Stimulated activated CD8-positive, alpha-beta memory T cell treated with anti-CD3 and anti-CD28 coated beads, Interleukin-12 subunit alpha, Interleukin-12 subunit beta, amount 100 ng/mL, for 4 hours (primary cell): ENCODE data around the gene LETMD1.
"Not testable (repeated sequence)": the region's sequence is repeated elsewhere in the genome, so short reads cannot be mapped to it uniquely, and the experiment has no call there.

Experiments used
- DNase-seq: peaks from one replicate; pipeline ENCODE4 v3.0.0-alpha.2; 2020; ENCODE audit warnings: low read depth

Gene LETMD1

DNA sequence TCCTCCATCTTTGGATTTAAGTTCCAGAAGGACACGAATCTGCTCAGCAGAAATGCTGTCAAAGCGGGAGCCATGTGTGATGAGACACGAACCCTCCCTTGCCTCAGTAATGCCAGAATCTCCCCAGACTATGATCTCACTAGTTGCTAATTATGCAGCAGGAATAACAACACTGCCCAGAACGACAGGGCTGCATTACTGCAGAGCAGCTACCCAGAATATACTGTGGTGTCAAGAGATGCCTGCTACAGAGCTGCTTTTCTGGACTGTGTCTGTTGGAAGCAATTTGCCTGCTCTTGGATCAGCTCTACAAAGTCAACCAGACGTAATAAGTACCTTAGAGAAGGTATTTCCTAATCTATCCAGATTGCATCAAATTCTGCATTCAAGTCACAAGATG lies 29.8 kb downstream of the LETMD1 start:
- DNase-seq, result no peak

- DNase-seq, result not testable (repeated sequence)
Measured at GRCh38 chr12:51078346-51078745, 30.2 kb downstream of the LETMD1 start.

- DNase-seq, result not testable (repeated sequence)
Measured at GRCh38 chr12:51078866-51079265, 30.7 kb downstream of the LETMD1 start.

- DNase-seq, result no peak
Measured at GRCh38 chr12:51080136-51080535, 32.0 kb downstream of the LETMD1 start.

DNA sequence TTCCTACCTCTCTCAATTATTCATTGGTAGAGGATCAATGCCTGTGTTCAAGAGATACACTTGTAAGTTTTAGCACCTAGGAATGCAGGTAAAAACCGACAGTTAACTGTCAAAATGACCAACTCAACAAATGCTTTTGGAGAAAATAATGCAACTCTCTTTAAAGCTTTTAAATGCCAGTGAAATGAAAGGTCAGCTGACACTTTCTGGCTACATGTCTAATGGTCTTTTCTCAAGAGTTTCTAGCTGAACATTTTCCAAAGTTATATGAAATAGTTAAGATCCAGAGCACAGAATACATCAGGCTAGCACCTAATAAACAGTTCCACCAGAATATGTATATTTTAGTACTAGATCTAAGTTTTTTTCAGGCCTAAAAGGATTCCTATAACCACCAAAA lies 33.3 kb downstream of the LETMD1 start:
- DNase-seq, result no peak

DNA sequence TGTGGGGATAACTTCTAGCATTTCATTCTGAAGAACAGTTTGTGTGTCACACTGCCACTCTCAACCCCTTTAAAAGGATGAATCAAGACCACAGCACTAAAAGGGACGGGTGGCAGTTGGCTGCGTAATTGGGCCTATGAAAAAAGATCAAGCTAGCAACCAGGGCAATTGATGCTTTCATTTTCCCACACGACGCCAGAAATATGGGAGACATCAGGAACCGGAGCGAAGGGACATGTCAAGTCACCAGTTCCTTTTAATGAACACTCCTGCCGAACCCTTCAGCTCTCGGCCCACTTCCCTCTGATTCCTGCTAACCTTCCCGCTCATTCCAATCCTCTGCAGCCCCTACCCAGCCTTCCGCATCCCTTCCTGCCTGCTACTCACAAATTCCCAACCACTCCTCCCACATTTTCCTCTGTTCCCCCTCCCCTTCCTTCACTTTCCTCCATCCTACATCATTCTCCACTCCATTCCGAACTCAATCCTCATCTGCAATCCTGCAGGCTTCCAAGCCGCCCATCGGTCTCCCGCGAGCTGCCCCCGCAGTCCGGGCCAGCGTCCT lies 34.5 kb downstream of the LETMD1 start:
- DNase-seq, result no peak

DNA sequence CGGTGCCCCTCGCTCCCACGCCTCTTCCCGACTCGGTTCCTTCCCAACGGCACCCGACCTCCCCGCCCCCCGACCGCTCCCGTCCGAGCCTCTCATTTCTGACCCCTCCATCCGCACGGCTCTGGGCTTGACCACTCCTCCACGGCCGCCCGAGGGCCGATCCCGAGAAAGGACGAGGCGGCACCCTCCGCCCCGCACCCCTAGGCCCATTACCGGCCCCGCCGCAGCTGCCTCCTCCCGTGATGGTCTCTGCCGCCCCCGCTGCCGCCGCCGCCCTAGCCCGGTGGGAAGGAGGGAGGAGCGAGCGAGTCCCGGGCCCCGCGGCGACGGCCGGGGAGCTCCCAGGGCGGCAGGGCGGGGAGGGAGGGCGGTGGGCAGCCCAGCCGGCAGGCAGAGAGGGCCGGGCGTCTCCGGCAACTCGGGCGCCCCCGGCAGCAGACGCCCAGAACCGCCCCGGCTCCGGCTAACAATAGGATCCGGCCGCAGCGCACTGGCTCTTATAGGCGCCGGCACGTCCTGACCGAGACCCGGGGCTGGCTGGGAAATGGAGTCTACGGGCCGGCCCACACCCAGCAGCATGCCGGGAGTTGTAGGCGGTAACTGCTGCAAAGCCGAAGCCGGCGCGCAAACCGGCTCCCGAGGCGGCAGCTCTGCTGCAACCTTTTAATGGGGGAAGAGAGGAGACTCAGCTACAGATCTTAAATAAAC lies 35.2 kb downstream of the LETMD1 start, which contains the start of gene CSRNP2:
Gene CSRNP2 (minus strand): TSS at position 471 of the 708 bp plus-strand sequence. CDS start 7,035 bp downstream, outside the sequence.
- DNase-seq, result peak; percentile 88

DNA sequence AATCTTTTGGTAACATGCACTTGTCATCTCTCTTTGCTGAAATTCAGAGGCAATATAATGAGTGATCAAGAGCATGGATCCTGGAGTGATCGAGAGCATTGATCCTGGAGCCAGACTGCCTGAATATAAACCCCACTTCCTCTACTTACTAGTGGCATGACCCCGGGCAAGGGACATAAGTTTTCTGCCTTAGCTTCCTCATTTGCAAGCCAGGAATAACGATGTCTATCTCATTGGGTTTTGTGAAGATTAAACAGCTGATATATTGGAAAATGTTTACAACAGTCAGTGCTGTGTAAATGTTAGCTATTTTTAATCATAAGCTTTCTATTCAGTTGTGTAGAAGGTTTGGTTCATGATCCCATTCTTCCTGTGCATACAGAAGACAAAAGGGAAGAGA lies 37.6 kb downstream of the LETMD1 start:
- DNase-seq, result no peak

GRCh38 chr12:51086933-51087332 lies 38.8 kb downstream of the LETMD1 start:
- DNase-seq, result no peak

- DNase-seq, result no peak
Measured at GRCh38 chr12:51087818-51088217, 39.7 kb downstream of the LETMD1 start.

DNA sequence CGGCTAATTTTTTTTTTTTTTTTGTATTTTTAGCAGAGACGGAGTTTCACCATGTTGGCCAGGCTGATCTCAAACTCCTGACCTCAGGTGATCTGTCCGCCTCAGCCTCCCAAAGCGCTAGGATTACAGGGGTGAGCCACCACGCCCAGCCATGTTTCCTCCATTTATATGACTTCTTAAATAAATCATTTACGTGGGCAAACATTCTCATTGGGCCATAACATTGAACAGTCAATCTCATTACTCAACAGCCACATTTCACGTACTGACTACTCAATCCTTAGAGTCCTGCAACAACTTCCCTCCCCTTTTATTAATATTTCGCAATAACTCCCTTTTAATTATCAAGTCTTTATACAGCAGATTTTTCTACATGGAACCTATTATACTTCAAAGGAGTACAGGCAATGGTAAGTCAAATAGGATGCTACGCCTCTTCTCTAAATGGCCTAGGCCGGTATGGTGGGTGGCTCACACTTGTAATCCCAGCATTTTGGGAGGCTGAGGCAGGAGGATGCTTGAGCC lies 42.6 kb downstream of the LETMD1 start:
- DNase-seq, result no peak

DNA sequence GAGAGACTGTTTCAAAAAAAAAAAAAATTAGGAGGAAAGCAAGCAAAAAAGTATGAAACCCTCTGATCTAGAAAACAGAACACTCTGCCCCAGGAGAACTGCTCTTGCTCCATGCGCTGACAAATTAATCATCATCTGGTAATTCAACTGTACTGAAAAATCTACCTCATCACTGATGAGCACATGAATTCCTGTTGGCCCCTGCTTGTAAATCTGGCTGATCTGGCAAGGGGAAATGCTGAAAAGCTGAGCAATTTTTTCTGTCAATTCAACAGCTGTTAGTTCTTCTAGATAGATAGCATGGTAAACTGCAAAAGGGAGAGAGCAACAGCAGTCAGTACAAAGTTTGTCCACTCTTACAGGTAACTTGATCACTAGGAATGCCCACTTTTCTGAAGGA lies 50.5 kb downstream of the LETMD1 start:
- DNase-seq, result no peak

- no peak for DNase-seq
Measured at GRCh38 chr12:51103977-51104376, 55.9 kb downstream of the LETMD1 start.

- DNase-seq, result no peak
Measured at GRCh38 chr12:51108136-51108535, 60.0 kb downstream of the LETMD1 start.
